GM10266 (cell line): ENCODE data around the gene AP3S2.
"Not testable (repeated sequence)": the region's sequence is repeated elsewhere in the genome, so short reads cannot be mapped to it uniquely, and the experiment has no call there.

Source experiments
- DNase-seq: peaks from one replicate; pipeline ENCODE4 v3.0.0; 2012; ENCODE audit errors: extremely low spot score
- CTCF ChIP-seq: IDR thresholded peaks from 2 replicates; pipeline ENCODE4 v1.5.1; 2012; ENCODE audit warnings: mild to moderate bottlenecking, low read depth; ENCODE audit not compliant: control insufficient read depth, insufficient read depth; ENCODE audit errors: missing control alignments

Gene AP3S2

GRCh38 chr15:89888214-89888804, 5.5 kb downstream of the AP3S2 start:
- peak; percentile 31 for TF ChIP-seq CTCF
- no peak for DNase-seq

GRCh38 chr15:89885611-89886010, 8.2 kb downstream of the AP3S2 start:
- TF ChIP-seq CTCF, result no peak
- no peak for DNase-seq

GRCh38 chr15:89885179-89885578, 8.6 kb downstream of the AP3S2 start:
- not testable (repeated sequence) for DNase-seq

- no peak for DNase-seq
- no peak for TF ChIP-seq CTCF
These were observed 10.3 kb downstream of the AP3S2 start for GRCh38 chr15:89883518-89883917.

- TF ChIP-seq CTCF, result no peak
- no peak for DNase-seq
These were observed 13.1 kb downstream of the AP3S2 start for GRCh38 chr15:89880727-89881126.

- no peak for TF ChIP-seq CTCF
- DNase-seq, result no peak
These were observed 15.5 kb downstream of the AP3S2 start for GRCh38 chr15:89878323-89878722.

- TF ChIP-seq CTCF, result no peak
- DNase-seq, result no peak
These were observed 16.7 kb downstream of the AP3S2 start for GRCh38 chr15:89877083-89877425.
